Lower leg skin (tissue), 3 donors: ENCODE data around the gene USP17L15.
"Not testable (repeated sequence)": the region's sequence is repeated elsewhere in the genome, so short reads cannot be mapped to it uniquely, and the experiment has no call there.

Experiments
- POLR2A ChIP-seq, 2 donors: fragments of 450-650 bp; IDR thresholded peaks; one replicate each; pipeline ENCODE4 v1.6.1; 2016 to 2017; ENCODE audit warnings: antibody characterized with exemption in 2 of 2, mild to moderate bottlenecking in 1 of 2, moderate library complexity in 1 of 2
- TF ChIP-seq, protein P1 (sequence below), 3 donors: fragments of 450-650 bp; IDR thresholded peaks; one replicate each; pipeline ENCODE4 v1.5.1; 2016; ENCODE audit warnings: antibody characterized with exemption in 3 of 3, mild to moderate bottlenecking in 3 of 3, moderate library complexity in 2 of 3

DNA sequence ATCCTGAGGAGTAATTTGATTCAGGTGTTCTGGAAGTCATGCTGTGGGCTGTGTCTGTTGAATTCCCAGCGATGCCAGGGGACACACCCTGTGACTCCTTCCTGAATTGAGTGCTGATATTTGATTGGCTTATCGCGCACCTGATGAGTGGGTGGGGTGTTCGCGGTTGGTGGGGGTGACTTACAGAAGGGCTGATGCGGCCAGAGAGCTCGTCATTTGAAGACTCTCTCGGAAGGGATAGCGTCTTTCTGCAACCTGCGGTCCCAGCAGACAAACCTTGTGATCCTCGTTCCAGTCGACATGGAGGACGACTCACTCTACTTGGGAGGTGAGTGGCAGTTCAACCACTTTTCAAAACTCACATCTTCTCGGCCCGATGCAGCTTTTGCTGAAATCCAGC, at the start of gene USP17L15:
- TF ChIP-seq, protein P1, sequence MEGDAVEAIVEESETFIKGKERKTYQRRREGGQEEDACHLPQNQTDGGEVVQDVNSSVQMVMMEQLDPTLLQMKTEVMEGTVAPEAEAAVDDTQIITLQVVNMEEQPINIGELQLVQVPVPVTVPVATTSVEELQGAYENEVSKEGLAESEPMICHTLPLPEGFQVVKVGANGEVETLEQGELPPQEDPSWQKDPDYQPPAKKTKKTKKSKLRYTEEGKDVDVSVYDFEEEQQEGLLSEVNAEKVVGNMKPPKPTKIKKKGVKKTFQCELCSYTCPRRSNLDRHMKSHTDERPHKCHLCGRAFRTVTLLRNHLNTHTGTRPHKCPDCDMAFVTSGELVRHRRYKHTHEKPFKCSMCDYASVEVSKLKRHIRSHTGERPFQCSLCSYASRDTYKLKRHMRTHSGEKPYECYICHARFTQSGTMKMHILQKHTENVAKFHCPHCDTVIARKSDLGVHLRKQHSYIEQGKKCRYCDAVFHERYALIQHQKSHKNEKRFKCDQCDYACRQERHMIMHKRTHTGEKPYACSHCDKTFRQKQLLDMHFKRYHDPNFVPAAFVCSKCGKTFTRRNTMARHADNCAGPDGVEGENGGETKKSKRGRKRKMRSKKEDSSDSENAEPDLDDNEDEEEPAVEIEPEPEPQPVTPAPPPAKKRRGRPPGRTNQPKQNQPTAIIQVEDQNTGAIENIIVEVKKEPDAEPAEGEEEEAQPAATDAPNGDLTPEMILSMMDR (IDR thresholded peaks at IDR 0.05) = not testable (repeated sequence)
- TF ChIP-seq POLR2A (IDR thresholded peaks at IDR 0.05) = not testable (repeated sequence)
